ENCODE data around the gene ACTN1. TPM values are rescaled to one million over a fixed set of nuclear protein-coding genes. Genes with fewer than 3 reads are reported as not detected.

Gene ACTN1
- total RNA-seq, 2 experiments from 2014 or later, result 51.4 to 56.1 TPM

GRCh38 chr14:69005432-69006148 is 26.5 kb upstream of the ACTN1 start:
- POLR2A ChIA-PET, result no interaction called here
- H3K9me3 Mint-ChIP-seq (ENCODE audit: insufficient read depth), result no peaks in the 10 kb centered on the region
- H3K4me3 Mint-ChIP-seq, result no peak overlapping the region
- no peaks in the 10 kb centered on the region for H3K36me3 Mint-ChIP-seq (ENCODE audit: low read depth)
- ATAC-seq (no peak), DNase-seq (no peak)
- peaks cover 13% of the 10 kb centered on the region for H3K4me1 Mint-ChIP-seq (ENCODE audit: low read depth)
- H3K27me3 Mint-ChIP-seq (ENCODE audit: low read depth), result peaks cover 5% of the 10 kb centered on the region
- H3K27ac Mint-ChIP-seq, result no peak overlapping the region
- CTCF ChIA-PET, result interaction anchor here (7.3 kb wide), 1 partner anchor 94 kb away, joined by 52 read pairs; no protein-coding TSS in a partner anchor

GRCh38 chr14:69004731-69005431 is 25.8 kb upstream of the ACTN1 start:
- no peaks in the 10 kb centered on the region for H3K36me3 Mint-ChIP-seq (ENCODE audit: low read depth)
- ChIA-PET CTCF (interaction anchor here (7.3 kb wide), 1 partner anchor 93 kb away, joined by 52 read pairs; no protein-coding TSS in a partner anchor), POLR2A (no interaction called here)
- ATAC-seq, result no peak
- no peak overlapping the region for H3K4me3 Mint-ChIP-seq
- no peaks in the 10 kb centered on the region for H3K9me3 Mint-ChIP-seq (ENCODE audit: insufficient read depth)
- peaks cover 8% of the 10 kb centered on the region for H3K4me1 Mint-ChIP-seq (ENCODE audit: low read depth)
- H3K27me3 Mint-ChIP-seq (ENCODE audit: low read depth), result peaks cover 5% of the 10 kb centered on the region
- H3K27ac Mint-ChIP-seq, result no peak overlapping the region
- no peak for DNase-seq

- POLR2A ChIA-PET, result no interaction called here
- ATAC-seq, result no peak
- peaks cover 5% of the 10 kb centered on the region for H3K27me3 Mint-ChIP-seq (ENCODE audit: low read depth)
- no peak overlapping the region for H3K4me3 Mint-ChIP-seq
- CTCF ChIA-PET, result interaction anchor here (1.8 to 7.3 kb wide), 2 partner anchors 9 to 92 kb away, joined by 4 to 52 read pairs; no protein-coding TSS in a partner anchor
- no peaks in the 10 kb centered on the region for H3K9me3 Mint-ChIP-seq (ENCODE audit: insufficient read depth)
- peaks cover 8% of the 10 kb centered on the region for H3K4me1 Mint-ChIP-seq (ENCODE audit: low read depth)
- H3K27ac Mint-ChIP-seq, result no peak overlapping the region
- DNase-seq, result no peak
- no peaks in the 10 kb centered on the region for H3K36me3 Mint-ChIP-seq (ENCODE audit: low read depth)
Observed at GRCh38 chr14:69003626-69004025, 24.5 kb upstream of the ACTN1 start.

GRCh38 chr14:69002069-69002468 is 23.0 kb upstream of the ACTN1 start:
- no peak overlapping the region for H3K27ac Mint-ChIP-seq
- ChIA-PET CTCF (interaction anchor here (1.0 to 7.3 kb wide), 8 partner anchors 8 to 139 kb away, joined by 3 to 52 read pairs (median 4); no protein-coding TSS in a partner anchor), POLR2A (no interaction called here)

DNA sequence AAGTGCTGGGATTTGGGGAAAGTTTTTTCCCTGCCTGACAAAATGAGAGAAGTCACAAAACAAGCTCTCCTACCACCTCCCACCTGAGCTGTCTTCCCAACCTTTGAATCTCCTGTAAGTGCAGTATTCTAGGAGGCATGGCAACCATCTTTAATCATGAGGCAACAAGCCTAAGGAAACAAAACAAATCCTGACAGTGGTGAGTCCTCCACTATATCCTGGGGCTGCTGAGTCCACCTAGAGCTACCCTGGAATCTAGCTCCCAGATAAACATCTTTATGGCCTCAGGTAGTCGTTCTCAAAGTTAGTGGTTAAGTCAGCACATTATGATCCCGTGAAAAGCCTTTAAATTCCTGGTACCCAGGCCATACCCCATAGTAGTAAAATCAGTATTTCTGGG is 22.3 kb upstream of the ACTN1 start:
- peaks cover 8% of the 10 kb centered on the region for H3K4me1 Mint-ChIP-seq (ENCODE audit: low read depth)
- POLR2A ChIA-PET, result no interaction called here
- H3K4me3 Mint-ChIP-seq, result no peak overlapping the region
- DNase-seq, result no peak
- H3K27me3 Mint-ChIP-seq (ENCODE audit: low read depth), result peaks cover 5% of the 10 kb centered on the region
- ATAC-seq, result no peak
- H3K27ac Mint-ChIP-seq, result no peak overlapping the region
- H3K9me3 Mint-ChIP-seq (ENCODE audit: insufficient read depth), result no peaks in the 10 kb centered on the region
- H3K36me3 Mint-ChIP-seq (ENCODE audit: low read depth), result no peaks in the 10 kb centered on the region
- CTCF ChIA-PET, result interaction anchor here (0.8 to 7.3 kb wide), 3 partner anchors 10 to 90 kb away, joined by 3 to 52 read pairs (median 3); no protein-coding TSS in a partner anchor

More at GRCh38 chr14:69002069-69002468, 23.0 kb upstream of the ACTN1 start:
- ATAC-seq (no peak), DNase-seq (no peak)
- Mint-ChIP-seq H3K27me3 (ENCODE audit: low read depth) (peaks cover 5% of the 10 kb centered on the region), H3K4me1 (ENCODE audit: low read depth) (peaks cover 8% of the 10 kb centered on the region), H3K4me3 (no peak overlapping the region), H3K9me3 (ENCODE audit: insufficient read depth) (no peaks in the 10 kb centered on the region), H3K36me3 (ENCODE audit: low read depth) (no peaks in the 10 kb centered on the region)

DNA sequence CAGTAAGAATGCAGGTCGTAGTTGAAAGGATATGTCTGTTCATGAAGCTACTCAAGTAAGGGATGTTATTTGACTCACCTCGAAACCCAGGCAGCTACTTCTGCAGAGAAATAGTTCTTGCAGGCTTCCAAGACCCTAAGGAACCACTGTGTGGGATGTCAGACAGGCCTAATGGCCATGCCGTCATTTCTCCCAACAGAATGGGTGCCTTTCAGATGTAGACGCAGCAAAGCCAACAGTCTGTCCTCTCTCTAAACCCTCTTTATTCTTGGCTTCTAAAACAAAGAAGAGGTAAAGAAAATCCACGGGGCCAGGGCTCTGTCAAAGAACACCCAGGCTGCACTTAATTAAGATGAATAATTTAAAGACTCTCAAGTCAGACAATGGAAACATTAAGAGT is 19.0 kb upstream of the ACTN1 start:
- H3K27me3 Mint-ChIP-seq (ENCODE audit: low read depth), result no peaks in the 10 kb centered on the region
- H3K9me3 Mint-ChIP-seq (ENCODE audit: insufficient read depth), result no peaks in the 10 kb centered on the region
- no peak overlapping the region for H3K27ac Mint-ChIP-seq
- H3K36me3 Mint-ChIP-seq (ENCODE audit: low read depth), result peaks cover 19% of the 10 kb centered on the region
- DNase-seq (no peak), ATAC-seq (no peak)
- ChIA-PET POLR2A (interaction anchor here (1.5 kb wide), 1 partner anchor 20 kb away, joined by 3 read pairs; no protein-coding TSS in a partner anchor), CTCF (interaction anchor here (0.8 to 1.6 kb wide), 2 partner anchors 25 to 87 kb away, joined by 3 to 4 read pairs; no protein-coding TSS in a partner anchor)
- H3K4me3 Mint-ChIP-seq, result no peak overlapping the region
- peaks cover 31% of the 10 kb centered on the region for H3K4me1 Mint-ChIP-seq (ENCODE audit: low read depth)

DNA sequence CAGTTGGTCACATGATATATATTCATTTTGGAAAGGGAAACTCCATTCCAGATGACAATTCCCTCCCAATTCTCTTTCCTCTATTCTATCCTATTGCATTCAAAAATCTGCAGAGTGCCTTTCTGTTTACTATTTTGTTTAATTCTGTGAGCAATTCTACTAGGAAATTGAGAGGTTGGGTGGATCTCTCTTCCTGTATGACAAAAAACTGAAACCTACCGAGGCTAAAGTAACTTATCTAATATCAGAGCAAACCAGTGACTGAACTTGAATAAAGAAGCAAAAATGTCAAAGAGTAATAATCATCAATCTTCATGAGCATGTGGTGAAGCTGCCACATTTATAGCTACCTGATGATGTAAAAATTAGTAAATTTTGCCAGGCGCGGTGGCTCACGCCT is 16.6 kb upstream of the ACTN1 start:
- ChIA-PET POLR2A (interaction anchor here (1.3 kb wide), 1 partner anchor 18 kb away, joined by 3 read pairs; no protein-coding TSS in a partner anchor), CTCF (no interaction called here)
- ATAC-seq (no peak), DNase-seq (no peak)
- Mint-ChIP-seq H3K4me1 (ENCODE audit: low read depth) (peaks cover 35% of the 10 kb centered on the region), H3K36me3 (ENCODE audit: low read depth) (peaks cover 19% of the 10 kb centered on the region), H3K9me3 (ENCODE audit: insufficient read depth) (no peaks in the 10 kb centered on the region), H3K27me3 (ENCODE audit: low read depth) (no peaks in the 10 kb centered on the region), H3K27ac (peak overlapping the region; percentile 65), H3K4me3 (no peak overlapping the region)

GRCh38 chr14:68994056-68994455 is 15.0 kb upstream of the ACTN1 start:
- DNase-seq (no peak), ATAC-seq (no peak)
- Mint-ChIP-seq H3K9me3 (ENCODE audit: insufficient read depth) (no peaks in the 10 kb centered on the region), H3K27ac (peak overlapping the region; percentile 60), H3K4me1 (ENCODE audit: low read depth) (peaks cover 35% of the 10 kb centered on the region), H3K4me3 (no peak overlapping the region), H3K36me3 (ENCODE audit: low read depth) (peaks cover 19% of the 10 kb centered on the region), H3K27me3 (ENCODE audit: low read depth) (peaks cover 3% of the 10 kb centered on the region)
- POLR2A ChIA-PET, result no interaction called here
- CTCF ChIA-PET, result interaction anchor here (1.6 to 2.7 kb wide), 2 partner anchors 9 to 83 kb away, joined by 4 to 11 read pairs; no protein-coding TSS in a partner anchor

DNA sequence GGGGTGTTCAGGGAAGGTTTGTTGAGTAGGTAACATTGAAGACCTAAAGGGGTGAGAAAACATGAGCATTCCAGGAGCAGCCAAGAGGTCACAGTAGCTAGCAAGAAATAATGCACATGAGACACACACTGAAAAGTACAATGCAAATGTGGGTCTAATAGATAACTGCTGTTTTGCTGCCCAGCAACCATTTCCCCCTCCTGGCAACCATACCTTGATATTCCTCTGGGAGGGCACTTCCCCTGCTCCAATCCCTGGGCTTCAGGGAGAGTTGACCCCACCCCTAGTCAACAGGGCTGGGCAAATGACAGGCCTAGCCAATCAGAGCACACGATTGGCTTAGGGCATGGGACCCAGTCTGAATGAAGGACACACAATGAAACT is 8.5 kb upstream of the ACTN1 start:
- no peak for ATAC-seq
- Mint-ChIP-seq H3K4me3 (no peak overlapping the region), H3K27me3 (ENCODE audit: low read depth) (peaks cover 11% of the 10 kb centered on the region), H3K36me3 (ENCODE audit: low read depth) (no peaks in the 10 kb centered on the region), H3K9me3 (ENCODE audit: insufficient read depth) (no peaks in the 10 kb centered on the region), H3K4me1 (ENCODE audit: low read depth) (peaks cover 23% of the 10 kb centered on the region), H3K27ac (no peak overlapping the region)
- no peak for DNase-seq
- ChIA-PET POLR2A (interaction anchor here (0.6 to 0.7 kb wide), 2 partner anchors 47 to 165 kb away, joined by 3 to 5 read pairs; partner anchors contain the start of gene DCAF5), CTCF (interaction anchor here (0.7 kb wide), 1 partner anchor 14 kb away, joined by 3 read pairs; no protein-coding TSS in a partner anchor)

GRCh38 chr14:68986926-68987652 is 8.0 kb upstream of the ACTN1 start:
- POLR2A ChIA-PET, result no interaction called here

DNA sequence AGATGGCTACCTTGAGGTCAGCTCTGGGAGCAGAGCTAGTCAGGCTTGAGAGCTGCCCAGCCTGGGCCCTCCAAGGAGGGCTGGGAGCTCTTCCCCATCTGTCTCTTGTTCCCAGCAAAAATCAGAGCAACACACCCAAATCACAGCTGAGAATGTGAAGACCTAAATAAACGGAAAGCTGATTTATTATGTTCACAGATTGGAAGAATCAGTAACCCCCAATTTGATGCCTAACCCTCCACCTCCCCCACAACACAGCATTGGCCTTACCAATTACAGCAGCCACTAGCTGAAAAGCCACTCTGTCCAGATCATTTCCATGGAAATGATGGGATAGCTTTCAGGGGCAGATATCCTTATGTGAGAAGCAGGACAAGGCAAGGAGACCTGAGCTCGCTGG is 7.1 kb upstream of the ACTN1 start:
- Mint-ChIP-seq H3K9me3 (ENCODE audit: insufficient read depth) (no peaks in the 10 kb centered on the region), H3K4me1 (ENCODE audit: low read depth) (peaks cover 16% of the 10 kb centered on the region), H3K27ac (no peak overlapping the region), H3K36me3 (ENCODE audit: low read depth) (no peaks in the 10 kb centered on the region), H3K4me3 (no peak overlapping the region), H3K27me3 (ENCODE audit: low read depth) (peaks cover 19% of the 10 kb centered on the region)
- DNase-seq, result no peak
- ATAC-seq, result no peak
- CTCF ChIA-PET, result interaction anchor here (0.9 to 2.0 kb wide), 7 partner anchors 8 to 142 kb away, joined by 3 to 15 read pairs (median 3); no protein-coding TSS in a partner anchor
- POLR2A ChIA-PET, result no interaction called here

More at GRCh38 chr14:68986926-68987652, 8.0 kb upstream of the ACTN1 start:
- H3K9me3 Mint-ChIP-seq (ENCODE audit: insufficient read depth), result no peaks in the 10 kb centered on the region
- ATAC-seq (no peak), DNase-seq (no peak)
- H3K27ac Mint-ChIP-seq, result no peak overlapping the region
- CTCF ChIA-PET, result interaction anchor here (0.7 to 2.0 kb wide), 7 partner anchors 17 to 143 kb away, joined by 3 to 15 read pairs (median 3); no protein-coding TSS in a partner anchor
- peaks cover 11% of the 10 kb centered on the region for H3K27me3 Mint-ChIP-seq (ENCODE audit: low read depth)
- no peak overlapping the region for H3K4me3 Mint-ChIP-seq
- H3K4me1 Mint-ChIP-seq (ENCODE audit: low read depth), result peaks cover 23% of the 10 kb centered on the region
- no peaks in the 10 kb centered on the region for H3K36me3 Mint-ChIP-seq (ENCODE audit: low read depth)

Data from activated CD8-positive, alpha-beta T cell treated with anti-CD3 and anti-CD28 coated beads, Interleukin-2, amount 10 ng/mL, durations not matched to agents 7 days and 5 days (primary cell).